Peyer's patch (tissue), 4 donors: ENCODE data around the gene NBEAL2. TPM values are rescaled to one million over a fixed set of nuclear protein-coding genes. Genes with fewer than 3 reads are reported as not detected.
A peak's percentile ranks its signal among the peaks of the same experiment; 100 is the strongest.

Experiments used
- DNase-seq, 3 donors: peaks; one replicate each; pipeline ENCODE4 v3.0.0-alpha.2; 2017 to 2019
- H3K27ac ChIP-seq, 4 donors: fragments of 200-600 bp; sonication (generic); one replicate each; pipeline ENCODE4 v1.5.1; 2016 to 2019
- H3K27me3 ChIP-seq, 2 donors: fragments of 200-600 bp; sonication (generic); one replicate each; pipeline ENCODE4 v1.5.1; 2019
- H3K36me3 ChIP-seq, 3 donors: fragments of 200-600 bp; sonication (generic); one replicate each; pipeline ENCODE4 v1.5.1; 2016 to 2019
- H3K4me1 ChIP-seq, 4 donors: fragments of 200-600 bp; sonication (generic); one replicate each; pipeline ENCODE4 v1.5.1; 2016 to 2019
- H3K4me3 ChIP-seq, 4 donors: fragments of 200-600 bp; sonication (generic); 1 replicate in 3 of 4; 2 replicates in 1 of 4; pipeline ENCODE4 v1.5.1; 2016 to 2019; ENCODE audit warnings: mild to moderate bottlenecking in 1 of 4
- H3K9me3 ChIP-seq, 4 donors: fragments of 200-600 bp; sonication (generic); one replicate each; pipeline ENCODE4 v1.5.1; 2016 to 2019; ENCODE audit warnings: mild to moderate bottlenecking in 1 of 4
- CTCF ChIP-seq, 6 experiments: fragments of 450-650 bp in 4 of 6; fragments of 200-600 bp in 2 of 6; sonication (generic) in 1 of 6; IDR thresholded peaks; one replicate each; pipeline ENCODE4 v1.5.1; 2017 to 2019; ENCODE audit warnings: antibody characterized with exemption in 6 of 6, mild to moderate bottlenecking in 3 of 6, moderate library complexity in 1 of 6
- POLR2A ChIP-seq, 2 donors: fragments of 450-650 bp; IDR thresholded peaks; one replicate each; pipeline ENCODE4 v1.5.1; 2017; ENCODE audit warnings: antibody characterized with exemption in 2 of 2, mild to moderate bottlenecking in 2 of 2, moderate library complexity in 2 of 2
- total RNA-seq, 4 donors: library from RNA; depleted of rRNA; stranded (reverse); fragments of >200 nt; gene quantifications; one replicate each; pipeline ENCODE4 v1.1.0, GENCODE V29; 2016

NBEAL2 gene
- total RNA-seq, 4 donors from 2014 or later = 111 to 304 (median 229) TPM

GRCh38 chr3:46995901-46996562 is 16.6 kb downstream of the NBEAL2 start:
- no peak overlapping the region for H3K4me3 ChIP-seq
- TF ChIP-seq POLR2A (IDR thresholded peaks at IDR 0.05) (no peak), CTCF (IDR thresholded peaks at IDR 0.05) (no peak)
- no peaks in the 10 kb centered on the region for H3K9me3 ChIP-seq
- peak in 1 of 3 donors; percentile 40 for DNase-seq
- H3K27me3 ChIP-seq = no peaks in the 10 kb centered on the region
- peaks cover 0 to 5% (median under 1%) of the 10 kb centered on the region in 4 donors for H3K4me1 ChIP-seq
- peaks cover 0 to 55% (median 0%) of the 10 kb centered on the region in 3 donors for H3K36me3 ChIP-seq
- H3K27ac ChIP-seq = no peak overlapping the region

DNA sequence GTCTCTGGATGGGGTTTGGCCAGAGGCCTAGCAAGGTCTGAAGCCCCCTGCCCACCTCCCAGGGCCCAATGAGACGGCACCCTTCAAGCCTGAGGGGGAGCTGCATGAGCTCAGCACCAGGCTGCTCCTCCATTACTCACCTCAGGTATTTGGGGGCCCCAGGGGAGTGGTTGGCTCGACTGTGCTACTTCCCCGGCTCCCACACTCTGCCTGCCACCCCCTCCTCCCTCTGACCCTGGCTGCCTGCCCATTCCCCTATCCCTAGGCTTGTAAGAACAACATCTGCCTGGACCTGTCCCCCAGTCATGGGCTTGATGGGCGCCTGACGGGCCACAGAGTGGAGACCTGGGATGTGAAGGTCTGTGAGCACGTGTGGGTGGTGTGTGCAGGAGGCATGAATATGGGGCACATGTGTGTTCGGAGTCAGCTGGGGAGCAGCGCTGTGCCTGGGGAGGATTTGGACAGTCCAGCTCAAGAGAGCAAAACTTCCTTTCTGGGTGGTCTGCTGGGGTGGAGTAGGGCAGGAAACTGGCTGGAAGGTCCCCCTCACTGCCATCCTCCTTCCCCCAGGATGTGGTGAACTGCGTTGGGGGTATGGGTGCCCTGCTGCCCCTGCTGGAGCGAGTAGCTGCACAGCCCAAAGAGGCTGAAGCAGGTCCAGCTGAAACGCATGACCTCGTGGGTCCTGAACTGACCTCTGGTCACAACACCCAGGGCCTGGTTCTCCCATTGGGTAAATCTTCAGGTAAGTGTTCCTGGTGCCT is 17.4 kb downstream of the NBEAL2 start:
- peak in 1 of 3 donors; percentile 37 for DNase-seq
- peaks cover 0 to 5% (median 0%) of the 10 kb centered on the region in 4 donors for H3K4me1 ChIP-seq
- no peak overlapping the region for H3K4me3 ChIP-seq
- no peaks in the 10 kb centered on the region for H3K27me3 ChIP-seq
- peaks cover 0 to 57% (median 0%) of the 10 kb centered on the region in 3 donors for H3K36me3 ChIP-seq
- H3K9me3 ChIP-seq = no peaks in the 10 kb centered on the region
- TF ChIP-seq POLR2A (IDR thresholded peaks at IDR 0.05) (no peak), CTCF (IDR thresholded peaks at IDR 0.05) (no peak)
- H3K27ac ChIP-seq = no peak overlapping the region

- peaks cover 0 to 64% (median 0%) of the 10 kb centered on the region in 3 donors for H3K36me3 ChIP-seq
- peaks cover 0 to 5% (median 0%) of the 10 kb centered on the region in 4 donors for H3K4me1 ChIP-seq
- TF ChIP-seq CTCF (IDR thresholded peaks at IDR 0.05) (no peak), POLR2A (IDR thresholded peaks at IDR 0.05) (no peak)
- no peaks in the 10 kb centered on the region for H3K9me3 ChIP-seq
- H3K4me3 ChIP-seq = no peak overlapping the region
- DNase-seq = peak in 1 of 3 donors; percentile 39
- no peak overlapping the region for H3K27ac ChIP-seq
- no peaks in the 10 kb centered on the region for H3K27me3 ChIP-seq
Measured at GRCh38 chr3:46997453-46998091, 18.1 kb downstream of the NBEAL2 start.

DNA sequence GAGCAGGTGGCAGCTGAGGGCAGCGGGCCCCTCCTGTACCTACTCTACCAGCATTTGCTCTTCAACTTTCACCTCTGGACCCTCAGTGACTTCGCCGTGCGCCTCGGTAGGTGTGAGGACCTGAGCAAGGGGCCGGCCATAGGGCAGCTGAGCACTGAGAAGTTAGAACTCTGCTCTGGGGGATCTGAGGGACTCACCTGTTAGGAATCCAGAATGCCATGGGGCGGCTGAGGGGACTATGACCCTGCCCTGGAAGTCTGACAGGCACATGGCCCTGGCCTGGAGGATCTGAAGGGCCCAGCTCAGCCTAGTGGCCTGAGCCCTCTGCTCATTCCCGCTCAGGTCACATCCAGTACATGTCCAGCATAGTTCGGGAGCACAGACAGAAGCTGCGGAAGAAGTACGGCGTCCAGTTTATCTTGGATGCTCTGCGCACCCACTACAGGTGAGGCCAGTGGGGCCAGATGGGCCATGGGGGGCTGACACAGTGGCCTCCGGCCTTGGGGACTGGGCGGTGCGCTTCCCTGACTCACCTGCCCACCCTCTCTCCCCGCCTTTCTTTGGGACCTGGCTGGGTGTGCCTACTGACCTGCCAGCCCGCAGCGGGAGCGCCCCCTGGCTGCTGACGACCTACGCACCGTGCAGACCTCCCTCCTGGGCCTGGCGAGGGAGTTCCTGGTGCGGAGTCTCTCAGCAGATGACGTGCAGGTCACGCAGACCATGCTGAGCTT is 18.8 kb downstream of the NBEAL2 start:
- H3K4me3 ChIP-seq = no peak overlapping the region
- peak; percentile 50 to 91 (median 90) for TF ChIP-seq CTCF (IDR thresholded peaks at IDR 0.05)
- no peak for TF ChIP-seq POLR2A (IDR thresholded peaks at IDR 0.05)
- peak overlapping the region in 1 of 4 donors; percentile 0 for H3K27ac ChIP-seq
- H3K36me3 ChIP-seq = peaks cover 0 to 68% (median 0%) of the 10 kb centered on the region in 3 donors
- H3K9me3 ChIP-seq = no peaks in the 10 kb centered on the region
- H3K4me1 ChIP-seq = peaks cover 0 to 5% (median 0%) of the 10 kb centered on the region in 4 donors
- H3K27me3 ChIP-seq = no peaks in the 10 kb centered on the region
- DNase-seq = peak; percentile 79 to 91 (median 87)
